PC-9 (cell line): Measurements from ENCODE around the gene PSMD1.

Experiments used
- CTCF ChIP-seq: fragments of 200-600 bp; sonication (generic); conservative IDR thresholded peaks from 2 replicates; pipeline ENCODE4 v1.6.1; 2017; ENCODE audit warnings: mixed run types, antibody characterized with exemption, mild to moderate bottlenecking, moderate library complexity
- EZH2 ChIP-seq: fragments of 200-600 bp; sonication (generic); IDR thresholded peaks from 2 replicates; pipeline ENCODE4 v1.8.0; 2017; ENCODE audit warnings: antibody characterized with exemption, low read depth

GRCh38 chr2:231127480-231127879 lies 70.8 kb downstream of the PSMD1 start:
- TF ChIP-seq CTCF (no peak), EZH2 (no peak)
